GM12878 (cell line): Measurements from ENCODE around the gene STX10. TPM values are rescaled to one million over a fixed set of nuclear protein-coding genes. Genes with fewer than 3 reads are reported as not detected.
A peak's percentile ranks its signal among the peaks of the same experiment; 100 is the strongest.

Source experiments
- BRCA1 ChIP-seq: IDR thresholded peaks from 2 replicates; pipeline ENCODE4 v1.6.1; 2011; ENCODE audit warnings: low read depth, low read length, improper control_type of control experiment
- EGR1 ChIP-seq, 2 experiments: IDR thresholded peaks; 1 replicate in 1 of 2; 2 replicates in 1 of 2; pipeline ENCODE4 v1.6.1; 2011 to 2012; ENCODE audit warnings: low read depth in 2 of 2, low read length in 2 of 2, borderline replicate concordance in 1 of 2, mild to moderate bottlenecking in 1 of 2, moderate library complexity in 1 of 2
- ESRRA ChIP-seq: IDR thresholded peaks from 2 replicates; pipeline ENCODE4 v1.6.1; 2012; ENCODE audit warnings: mild to moderate bottlenecking, low read length, improper control_type of control experiment
- LARP7 ChIP-seq: fragments of 450-650 bp; IDR thresholded peaks from 2 replicates; pipeline ENCODE4 v1.6.1; 2017; ENCODE audit warnings: mild to moderate bottlenecking
- NBN ChIP-seq: fragments of 450-650 bp; IDR thresholded peaks from 2 replicates; pipeline ENCODE4 v1.6.1; 2016
- NFYB ChIP-seq: IDR thresholded peaks from 2 replicates; pipeline ENCODE4 v1.6.1; 2011; ENCODE audit warnings: low read depth, mild to moderate bottlenecking, low read length, improper control_type of control experiment, moderate library complexity; ENCODE audit not compliant: insufficient read depth
- NR2C1 ChIP-seq: fragments of 450-650 bp; IDR thresholded peaks from 2 replicates; pipeline ENCODE4 v1.6.1; 2017; ENCODE audit warnings: antibody characterized with exemption, mild to moderate bottlenecking, moderate library complexity
- NR2C2 ChIP-seq: IDR thresholded peaks from 2 replicates; pipeline ENCODE4 v1.6.1; 2011; ENCODE audit warnings: borderline replicate concordance, low read depth; ENCODE audit not compliant: control insufficient read depth, insufficient read length
- RELA ChIP-seq: fragments of 450-650 bp; IDR thresholded peaks from 2 replicates; pipeline ENCODE4 v1.8.0; 2014; ENCODE audit warnings: borderline replicate concordance; ENCODE audit not compliant: partially characterized antibody
- RUNX3 ChIP-seq: IDR thresholded peaks from 2 replicates; pipeline ENCODE4 v1.6.1; 2012; ENCODE audit warnings: low read length, inconsistent platforms
- SMARCA5 ChIP-seq: fragments of 450-650 bp; IDR thresholded peaks from 2 replicates; pipeline ENCODE4 v1.6.1; 2017; ENCODE audit warnings: mild to moderate bottlenecking
- SPI1 ChIP-seq: IDR thresholded peaks from 2 replicates; pipeline ENCODE4 v1.6.1; 2011; ENCODE audit warnings: low read depth, mild to moderate bottlenecking, low read length, moderate library complexity, borderline replicate concordance; ENCODE audit not compliant: insufficient read depth
- TAF1 ChIP-seq: IDR thresholded peaks from 2 replicates; pipeline ENCODE4 v1.6.1; 2011; ENCODE audit warnings: mild to moderate bottlenecking, low read depth, low read length, borderline replicate concordance
- ZNF24 ChIP-seq: fragments of 450-650 bp; IDR thresholded peaks from 2 replicates; pipeline ENCODE4 v1.6.1; 2017; ENCODE audit warnings: antibody characterized with exemption, mild to moderate bottlenecking
- polyA plus RNA-seq, 11 experiments: library from polyadenylated mRNA; depleted of rRNA in 4 of 11; unstranded in 6 of 11; stranded (reverse) in 5 of 11; fragments of >200 nt; fragmentation: Nextera tagmentation in 4 of 11; fragmentation: Illumina TruSeq in 1 of 11; extraction: Ambion mirVana in 4 of 11; extraction: Trizol in 1 of 11; gene quantifications; 1 replicate in 1 of 11; 2 replicates in 10 of 11; pipeline versions ENCODE4 v1.2.1 to v1.2.3, GENCODE V29; 2011 to 2016; ENCODE audit warnings: inconsistent platforms in 2 of 11, missing spikeins in 2 of 11, low read depth in 1 of 11
- total RNA-seq, 4 experiments: library from RNA; depleted of rRNA in 3 of 4; stranded (reverse); fragments of >200 nt in 3 of 4; fragmentation: Illumina TruSeq in 1 of 4; extraction: Trizol in 1 of 4; gene quantifications; 2 replicates each; pipeline versions ENCODE4 v1.2.1 to v1.2.3, GENCODE V29; 2013 to 2021
- TF ChIP-seq, protein P1 (sequence below): fragments of 450-650 bp; IDR thresholded peaks from 2 replicates; pipeline ENCODE4 v1.6.1; 2017; ENCODE audit warnings: mild to moderate bottlenecking
- TF ChIP-seq, protein P2 (sequence below): fragments of 450-650 bp; IDR thresholded peaks from 2 replicates; pipeline ENCODE4 v1.6.1; 2017; ENCODE audit warnings: antibody characterized with exemption, mild to moderate bottlenecking, moderate library complexity
- TF ChIP-seq, protein P3 (sequence below): IDR thresholded peaks from 2 replicates; pipeline ENCODE4 v1.6.1; 2011; ENCODE audit warnings: low read depth, mild to moderate bottlenecking, low read length, moderate library complexity, borderline replicate concordance; ENCODE audit errors: extremely low read depth
- TF ChIP-seq, protein P4 (sequence below): fragments of 450-650 bp; IDR thresholded peaks from 2 replicates; pipeline ENCODE4 v1.6.1; 2017; ENCODE audit warnings: low read depth, mild to moderate bottlenecking, moderate library complexity
- TF ChIP-seq, protein P5 (sequence below): fragments of 450-650 bp; IDR thresholded peaks from 2 replicates; pipeline ENCODE4 v1.6.1; 2016; ENCODE audit warnings: mild to moderate bottlenecking, moderate library complexity, borderline replicate concordance

The STX10 gene
- total and polyA plus RNA-seq, 10 of the 15 experiments (the other 5 are each of a cell fraction or from before 2014, with no cell fraction given) = 0.56 to 76.1 (median 47.6) TPM

DNA sequence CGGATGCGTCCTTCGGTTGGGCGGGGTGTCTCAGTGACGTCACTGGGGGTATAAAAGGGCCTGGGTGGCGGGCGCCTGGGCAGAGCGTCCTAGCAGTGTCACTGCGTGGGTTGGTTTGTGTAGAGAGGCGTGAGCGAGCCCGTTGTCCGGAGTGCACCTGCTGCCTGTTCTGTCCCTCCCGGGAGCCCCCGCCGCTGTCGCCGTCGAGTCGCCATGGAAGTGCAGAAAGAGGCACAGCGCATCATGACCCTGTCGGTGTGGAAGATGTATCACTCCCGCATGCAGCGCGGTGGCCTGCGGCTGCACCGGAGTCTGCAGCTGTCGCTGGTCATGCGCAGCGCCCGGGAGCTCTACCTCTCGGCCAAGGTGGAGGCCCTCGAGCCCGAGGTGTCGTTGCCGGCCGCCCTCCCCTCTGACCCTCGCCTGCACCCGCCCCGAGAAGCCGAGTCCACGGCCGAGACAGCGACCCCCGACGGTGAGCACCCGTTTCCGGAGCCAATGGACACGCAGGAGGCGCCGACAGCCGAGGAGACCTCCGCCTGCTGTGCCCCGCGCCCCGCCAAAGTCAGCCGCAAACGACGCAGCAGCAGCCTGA, 2.9 kb upstream of the STX10 start (continued):
- TF ChIP-seq NR2C1 (no peak), ESRRA (no peak), EGR1 (IDR thresholded peaks at IDR 0.05; ENCODE audit: borderline replicate concordance in 1 of 2, low read depth in 2 of 2, low read length in 2 of 2) (peak; percentile 52 to 88), RUNX3 (no peak), LARP7 (peak; percentile 95), SMARCA5 (peak; percentile 32; the same call in 1 of the 2 replicates), RELA (peak; percentile 73), NBN (peak; percentile 100), SPI1 (no peak), TAF1 (peak; percentile 98), ZNF24 (0 out of 2 replicates have a peak, but pooled peaks have one; percentile 17), BRCA1 (0 out of 2 replicates have a peak, but pooled peaks have one; percentile 35), NFYB (0 out of 2 replicates have a peak, but pooled peaks have one; percentile 16), NR2C2 (no peak)
- TF ChIP-seq, protein P1, sequence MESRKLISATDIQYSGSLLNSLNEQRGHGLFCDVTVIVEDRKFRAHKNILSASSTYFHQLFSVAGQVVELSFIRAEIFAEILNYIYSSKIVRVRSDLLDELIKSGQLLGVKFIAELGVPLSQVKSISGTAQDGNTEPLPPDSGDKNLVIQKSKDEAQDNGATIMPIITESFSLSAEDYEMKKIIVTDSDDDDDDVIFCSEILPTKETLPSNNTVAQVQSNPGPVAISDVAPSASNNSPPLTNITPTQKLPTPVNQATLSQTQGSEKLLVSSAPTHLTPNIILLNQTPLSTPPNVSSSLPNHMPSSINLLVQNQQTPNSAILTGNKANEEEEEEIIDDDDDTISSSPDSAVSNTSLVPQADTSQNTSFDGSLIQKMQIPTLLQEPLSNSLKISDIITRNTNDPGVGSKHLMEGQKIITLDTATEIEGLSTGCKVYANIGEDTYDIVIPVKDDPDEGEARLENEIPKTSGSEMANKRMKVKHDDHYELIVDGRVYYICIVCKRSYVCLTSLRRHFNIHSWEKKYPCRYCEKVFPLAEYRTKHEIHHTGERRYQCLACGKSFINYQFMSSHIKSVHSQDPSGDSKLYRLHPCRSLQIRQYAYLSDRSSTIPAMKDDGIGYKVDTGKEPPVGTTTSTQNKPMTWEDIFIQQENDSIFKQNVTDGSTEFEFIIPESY = no peak
- TF ChIP-seq, protein P2, sequence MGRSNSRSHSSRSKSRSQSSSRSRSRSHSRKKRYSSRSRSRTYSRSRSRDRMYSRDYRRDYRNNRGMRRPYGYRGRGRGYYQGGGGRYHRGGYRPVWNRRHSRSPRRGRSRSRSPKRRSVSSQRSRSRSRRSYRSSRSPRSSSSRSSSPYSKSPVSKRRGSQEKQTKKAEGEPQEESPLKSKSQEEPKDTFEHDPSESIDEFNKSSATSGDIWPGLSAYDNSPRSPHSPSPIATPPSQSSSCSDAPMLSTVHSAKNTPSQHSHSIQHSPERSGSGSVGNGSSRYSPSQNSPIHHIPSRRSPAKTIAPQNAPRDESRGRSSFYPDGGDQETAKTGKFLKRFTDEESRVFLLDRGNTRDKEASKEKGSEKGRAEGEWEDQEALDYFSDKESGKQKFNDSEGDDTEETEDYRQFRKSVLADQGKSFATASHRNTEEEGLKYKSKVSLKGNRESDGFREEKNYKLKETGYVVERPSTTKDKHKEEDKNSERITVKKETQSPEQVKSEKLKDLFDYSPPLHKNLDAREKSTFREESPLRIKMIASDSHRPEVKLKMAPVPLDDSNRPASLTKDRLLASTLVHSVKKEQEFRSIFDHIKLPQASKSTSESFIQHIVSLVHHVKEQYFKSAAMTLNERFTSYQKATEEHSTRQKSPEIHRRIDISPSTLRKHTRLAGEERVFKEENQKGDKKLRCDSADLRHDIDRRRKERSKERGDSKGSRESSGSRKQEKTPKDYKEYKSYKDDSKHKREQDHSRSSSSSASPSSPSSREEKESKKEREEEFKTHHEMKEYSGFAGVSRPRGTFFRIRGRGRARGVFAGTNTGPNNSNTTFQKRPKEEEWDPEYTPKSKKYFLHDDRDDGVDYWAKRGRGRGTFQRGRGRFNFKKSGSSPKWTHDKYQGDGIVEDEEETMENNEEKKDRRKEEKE = no peak
- TF ChIP-seq, protein P3, sequence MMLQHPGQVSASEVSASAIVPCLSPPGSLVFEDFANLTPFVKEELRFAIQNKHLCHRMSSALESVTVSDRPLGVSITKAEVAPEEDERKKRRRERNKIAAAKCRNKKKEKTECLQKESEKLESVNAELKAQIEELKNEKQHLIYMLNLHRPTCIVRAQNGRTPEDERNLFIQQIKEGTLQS = no peak
- TF ChIP-seq, protein P4, sequence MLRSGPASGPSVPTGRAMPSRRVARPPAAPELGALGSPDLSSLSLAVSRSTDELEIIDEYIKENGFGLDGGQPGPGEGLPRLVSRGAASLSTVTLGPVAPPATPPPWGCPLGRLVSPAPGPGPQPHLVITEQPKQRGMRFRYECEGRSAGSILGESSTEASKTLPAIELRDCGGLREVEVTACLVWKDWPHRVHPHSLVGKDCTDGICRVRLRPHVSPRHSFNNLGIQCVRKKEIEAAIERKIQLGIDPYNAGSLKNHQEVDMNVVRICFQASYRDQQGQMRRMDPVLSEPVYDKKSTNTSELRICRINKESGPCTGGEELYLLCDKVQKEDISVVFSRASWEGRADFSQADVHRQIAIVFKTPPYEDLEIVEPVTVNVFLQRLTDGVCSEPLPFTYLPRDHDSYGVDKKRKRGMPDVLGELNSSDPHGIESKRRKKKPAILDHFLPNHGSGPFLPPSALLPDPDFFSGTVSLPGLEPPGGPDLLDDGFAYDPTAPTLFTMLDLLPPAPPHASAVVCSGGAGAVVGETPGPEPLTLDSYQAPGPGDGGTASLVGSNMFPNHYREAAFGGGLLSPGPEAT = peak; percentile 24; the same call in 1 of the 2 replicates
- TF ChIP-seq, protein P5, sequence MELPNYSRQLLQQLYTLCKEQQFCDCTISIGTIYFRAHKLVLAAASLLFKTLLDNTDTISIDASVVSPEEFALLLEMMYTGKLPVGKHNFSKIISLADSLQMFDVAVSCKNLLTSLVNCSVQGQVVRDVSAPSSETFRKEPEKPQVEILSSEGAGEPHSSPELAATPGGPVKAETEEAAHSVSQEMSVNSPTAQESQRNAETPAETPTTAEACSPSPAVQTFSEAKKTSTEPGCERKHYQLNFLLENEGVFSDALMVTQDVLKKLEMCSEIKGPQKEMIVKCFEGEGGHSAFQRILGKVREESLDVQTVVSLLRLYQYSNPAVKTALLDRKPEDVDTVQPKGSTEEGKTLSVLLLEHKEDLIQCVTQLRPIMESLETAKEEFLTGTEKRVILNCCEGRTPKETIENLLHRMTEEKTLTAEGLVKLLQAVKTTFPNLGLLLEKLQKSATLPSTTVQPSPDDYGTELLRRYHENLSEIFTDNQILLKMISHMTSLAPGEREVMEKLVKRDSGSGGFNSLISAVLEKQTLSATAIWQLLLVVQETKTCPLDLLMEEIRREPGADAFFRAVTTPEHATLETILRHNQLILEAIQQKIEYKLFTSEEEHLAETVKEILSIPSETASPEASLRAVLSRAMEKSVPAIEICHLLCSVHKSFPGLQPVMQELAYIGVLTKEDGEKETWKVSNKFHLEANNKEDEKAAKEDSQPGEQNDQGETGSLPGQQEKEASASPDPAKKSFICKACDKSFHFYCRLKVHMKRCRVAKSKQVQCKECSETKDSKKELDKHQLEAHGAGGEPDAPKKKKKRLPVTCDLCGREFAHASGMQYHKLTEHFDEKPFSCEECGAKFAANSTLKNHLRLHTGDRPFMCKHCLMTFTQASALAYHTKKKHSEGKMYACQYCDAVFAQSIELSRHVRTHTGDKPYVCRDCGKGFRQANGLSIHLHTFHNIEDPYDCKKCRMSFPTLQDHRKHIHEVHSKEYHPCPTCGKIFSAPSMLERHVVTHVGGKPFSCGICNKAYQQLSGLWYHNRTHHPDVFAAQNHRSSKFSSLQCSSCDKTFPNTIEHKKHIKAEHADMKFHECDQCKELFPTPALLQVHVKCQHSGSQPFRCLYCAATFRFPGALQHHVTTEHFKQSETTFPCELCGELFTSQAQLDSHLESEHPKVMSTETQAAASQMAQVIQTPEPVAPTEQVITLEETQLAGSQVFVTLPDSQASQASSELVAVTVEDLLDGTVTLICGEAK = no peak
